T follicular helper cell (primary cell): ENCODE measurements around the gene SPA17.

Experiments used
- DNase-seq: peaks from one replicate; pipeline ENCODE4 v3.0.0-alpha.2; 2020; ENCODE audit warnings: low read depth

SPA17 gene

GRCh38 chr11:124724979-124725718 lies 51.4 kb downstream of the SPA17 start:
- no peak for DNase-seq

GRCh38 chr11:124725719-124726105 lies 52.0 kb downstream of the SPA17 start:
- DNase-seq, result no peak

DNA sequence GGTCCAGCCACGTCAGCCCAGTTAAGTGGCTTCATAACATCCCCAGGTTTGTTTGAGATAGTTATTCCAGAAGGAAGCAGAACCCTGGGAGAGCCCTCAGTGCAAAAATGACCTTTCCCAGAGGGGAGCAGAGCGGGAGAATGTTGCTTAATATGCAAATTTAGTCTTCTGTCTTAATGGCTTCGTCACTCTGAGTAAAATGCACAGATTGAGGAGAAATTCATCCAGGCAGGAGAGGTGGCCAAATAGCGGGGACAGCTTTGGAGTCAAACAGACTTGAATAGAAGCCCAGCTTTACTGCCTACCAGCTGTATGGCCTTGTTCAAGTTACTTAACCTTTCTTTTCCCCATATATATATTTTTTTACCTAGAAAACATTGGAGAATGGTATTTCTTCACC lies 53.8 kb downstream of the SPA17 start:
- DNase-seq, result no peak

GRCh38 chr11:124728134-124728533 lies 54.4 kb downstream of the SPA17 start:
- no peak for DNase-seq

DNA sequence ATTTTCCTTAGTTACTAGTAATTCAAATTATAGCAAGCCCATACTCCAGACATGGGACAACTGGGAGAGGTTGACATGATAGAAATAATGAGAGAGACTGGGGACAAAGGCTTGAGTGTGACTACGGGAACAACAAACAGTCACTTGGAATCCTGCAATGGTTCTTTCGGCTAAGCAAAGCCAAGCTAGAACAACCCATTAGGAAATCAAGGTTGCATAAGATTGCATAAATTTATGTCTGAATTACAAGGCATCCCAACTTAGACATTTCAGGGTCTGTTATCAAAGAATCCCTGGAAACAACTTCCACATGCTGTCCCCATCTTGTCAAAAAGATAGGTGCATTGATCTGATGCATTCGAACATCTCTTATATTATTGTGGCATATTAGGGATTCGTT lies 55.9 kb downstream of the SPA17 start:
- DNase-seq, result no peak

DNA sequence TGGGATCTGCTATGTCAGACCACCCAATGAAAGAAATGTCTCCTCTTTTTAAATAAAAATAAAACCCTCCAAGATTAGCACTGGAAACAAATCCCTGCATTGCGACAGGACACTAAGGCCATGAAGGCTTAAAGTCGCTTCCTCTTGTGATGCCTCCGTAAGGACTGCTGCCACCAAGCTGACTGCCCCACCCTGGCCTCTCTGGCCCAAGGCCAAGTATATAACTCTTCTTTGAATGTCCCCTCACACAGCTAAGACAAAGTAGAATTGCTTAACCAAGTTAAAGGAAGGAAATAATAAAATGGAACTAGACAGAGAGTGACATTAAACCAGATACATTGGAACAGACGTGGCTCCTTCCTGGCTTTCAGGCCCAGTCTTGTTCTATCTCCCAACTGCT lies 58.5 kb downstream of the SPA17 start:
- DNase-seq, result no peak

GRCh38 chr11:124736736-124737135 lies 63.0 kb downstream of the SPA17 start:
- no peak for DNase-seq

GRCh38 chr11:124737638-124738305 lies 64.1 kb downstream of the SPA17 start:
- DNase-seq, result no peak

GRCh38 chr11:124738713-124739478 lies 65.2 kb downstream of the SPA17 start:
- DNase-seq, result no peak

GRCh38 chr11:124739479-124740276 lies 66.0 kb downstream of the SPA17 start, which contains the start of gene NRGN:
TSS of gene NRGN (plus strand) at chr11:124739942. CDS start at chr11:124740085, 143 bp downstream.
- DNase-seq, result peak; percentile 79

GRCh38 chr11:124740277-124740882 lies 66.7 kb downstream of the SPA17 start:
- DNase-seq, result no peak

DNA sequence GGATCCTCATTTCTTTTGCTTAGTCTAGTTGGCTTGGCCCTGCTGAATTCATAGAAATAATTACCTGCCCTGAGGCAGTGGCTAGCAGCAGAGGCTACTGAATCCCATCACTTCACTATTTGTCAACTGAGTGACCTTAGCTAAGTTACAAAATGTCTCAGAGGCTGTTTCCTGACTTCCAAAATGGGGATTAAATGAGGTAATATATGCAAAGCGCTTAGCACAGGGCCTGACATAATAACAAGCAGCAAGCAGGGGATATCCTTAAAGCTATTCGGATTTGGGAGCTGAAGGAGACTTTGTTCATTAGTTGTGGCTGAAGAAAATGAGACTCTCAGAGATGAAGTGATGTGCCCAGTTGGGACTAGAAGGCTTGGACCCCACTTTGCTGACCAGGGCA lies 68.9 kb downstream of the SPA17 start:
- no peak for DNase-seq

DNA sequence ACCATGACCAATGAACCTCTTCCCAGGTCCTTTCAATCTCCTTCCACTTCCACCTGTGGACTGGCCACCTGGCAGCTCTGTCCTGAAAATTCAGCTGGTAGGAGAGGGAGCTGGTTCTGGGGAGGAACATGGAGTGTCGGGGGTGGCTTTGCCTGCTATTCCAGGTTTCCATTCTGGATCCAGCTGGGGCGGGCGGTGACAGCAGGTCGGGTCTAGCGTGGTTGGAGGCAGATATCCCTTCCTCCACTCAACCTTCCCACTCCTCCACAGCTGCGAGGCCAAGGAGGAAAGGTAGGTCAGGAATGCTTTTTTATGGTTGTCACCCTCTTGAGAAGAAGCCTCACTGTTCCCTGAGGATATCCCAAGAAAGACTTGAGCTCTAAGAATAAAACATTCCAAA lies 69.3 kb downstream of the SPA17 start:
- no peak for DNase-seq

DNA sequence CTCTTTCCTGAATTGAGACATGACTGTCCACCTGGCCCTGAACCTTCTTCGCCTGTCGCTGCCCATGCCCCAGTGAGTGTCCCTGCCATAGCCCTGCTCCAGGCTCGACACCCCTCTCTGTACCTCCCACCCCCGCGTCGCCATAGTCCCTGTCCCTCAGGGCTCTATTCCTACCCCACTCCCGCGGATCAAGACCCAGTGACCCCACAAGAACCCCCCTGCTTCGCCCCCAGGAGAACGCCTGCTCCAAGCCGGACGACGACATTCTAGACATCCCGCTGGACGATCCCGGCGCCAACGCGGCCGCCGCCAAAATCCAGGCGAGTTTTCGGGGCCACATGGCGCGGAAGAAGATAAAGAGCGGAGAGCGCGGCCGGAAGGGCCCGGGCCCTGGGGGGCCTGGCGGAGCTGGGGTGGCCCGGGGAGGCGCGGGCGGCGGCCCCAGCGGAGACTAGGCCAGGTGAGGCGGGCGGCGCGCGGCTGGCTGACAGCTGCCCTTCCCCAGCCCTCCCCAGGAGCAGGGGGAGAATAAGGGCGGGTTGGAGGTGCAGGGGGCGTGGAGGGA lies 71.6 kb downstream of the SPA17 start:
- DNase-seq, result no peak

DNA sequence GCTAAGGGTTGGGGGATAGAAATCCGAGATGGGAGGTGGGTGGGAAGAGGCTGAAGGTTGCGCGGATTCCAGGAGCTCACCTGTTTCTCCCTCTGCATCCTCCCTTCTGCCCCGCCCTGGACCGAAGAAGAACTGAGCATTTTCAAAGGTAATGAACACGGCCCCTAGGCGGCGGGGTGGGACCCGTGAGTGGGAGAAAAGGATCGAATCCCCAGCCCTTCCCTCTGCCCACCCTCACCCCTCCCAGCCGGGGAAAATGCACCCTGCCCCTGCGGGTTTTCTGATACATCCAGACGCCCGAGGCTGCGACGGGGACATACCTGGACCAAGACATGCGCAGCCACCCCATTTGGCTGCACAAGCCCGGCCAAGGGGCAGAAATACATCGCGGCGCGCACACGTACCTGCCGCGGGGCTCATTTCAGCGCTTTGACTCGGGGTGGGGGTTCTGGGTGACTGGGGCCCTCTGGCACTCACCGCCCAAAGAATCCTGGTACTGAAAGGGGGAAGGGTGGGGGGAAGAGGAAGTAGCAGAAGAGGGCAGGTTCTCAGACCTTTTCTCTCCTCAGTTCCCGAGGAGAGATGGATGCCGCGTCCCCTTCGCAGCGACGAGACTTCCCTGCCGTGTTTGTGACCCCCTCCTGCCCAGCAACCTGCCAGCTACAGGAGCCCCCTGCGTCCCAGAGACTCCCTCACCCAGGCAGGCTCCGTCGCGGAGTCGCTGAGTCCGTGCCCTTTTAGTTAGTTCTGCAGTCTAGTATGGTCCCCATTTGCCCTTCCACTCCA lies 72.3 kb downstream of the SPA17 start:
- DNase-seq, result no peak

DNA sequence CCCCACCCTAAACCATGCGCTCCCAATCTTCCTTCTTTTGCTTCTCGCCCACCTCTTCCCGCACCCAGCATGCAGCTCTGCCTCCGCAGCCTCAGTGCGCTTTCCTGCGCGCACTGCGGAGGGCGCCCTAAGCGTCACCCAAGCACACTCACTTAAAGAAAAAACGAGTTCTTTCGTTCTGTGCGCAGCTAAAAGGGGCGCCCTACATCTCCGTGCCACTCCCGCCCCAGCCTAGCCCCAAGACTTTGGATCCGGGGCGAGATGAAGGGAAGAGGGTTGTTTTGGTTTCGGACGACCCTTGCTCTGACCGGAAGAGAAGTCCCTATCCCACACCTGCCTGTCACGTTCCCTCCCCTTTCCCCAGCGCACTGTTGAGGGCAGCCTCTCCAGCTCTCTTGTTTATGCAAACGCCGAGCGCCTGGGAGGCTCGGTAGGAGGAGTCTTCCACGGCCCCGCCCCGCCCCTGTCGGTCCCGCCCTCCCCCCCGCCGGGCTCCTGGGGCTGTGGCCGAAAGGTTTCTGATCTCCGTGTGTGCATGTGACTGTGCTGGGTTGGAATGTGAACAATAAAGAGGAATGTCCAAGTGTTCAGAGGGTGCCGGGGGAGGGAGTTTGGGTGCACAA lies 73.0 kb downstream of the SPA17 start:
- peak; percentile 67 for DNase-seq
